Stimulated activated naive CD8-positive, alpha-beta T cell treated with anti-CD3 and anti-CD28 coated beads, Interleukin-15, Interleukin-2, amounts not matched to agents 100 U/mL and 50 U/mL, for 24 hours (primary cell): ENCODE results near the gene CDK1.
"Not testable (repeated sequence)": the region's sequence is repeated elsewhere in the genome, so short reads cannot be mapped to it uniquely, and the experiment has no call there.

Experiments
- ATAC-seq: fragments of 150-1000 bp; cut with Tn5 transposase; one replicate; pipeline ENCODE4 v1.10.0; 2021
- DNase-seq: peaks from one replicate; pipeline ENCODE4 v3.0.0; 2021

Gene CDK1

GRCh38 chr10:60816628-60817397 is 38.5 kb downstream of the CDK1 start:
- ATAC-seq = peak; percentile 46
- DNase-seq = peak; percentile 16

- DNase-seq = no peak
These were observed 39.1 kb downstream of the CDK1 start for GRCh38 chr10:60817398-60817805.

GRCh38 chr10:60818134-60818770 is 40.0 kb downstream of the CDK1 start:
- DNase-seq = no peak
- no peak for ATAC-seq

More at GRCh38 chr10:60817398-60817805, 39.1 kb downstream of the CDK1 start:
- ATAC-seq = no peak

DNA sequence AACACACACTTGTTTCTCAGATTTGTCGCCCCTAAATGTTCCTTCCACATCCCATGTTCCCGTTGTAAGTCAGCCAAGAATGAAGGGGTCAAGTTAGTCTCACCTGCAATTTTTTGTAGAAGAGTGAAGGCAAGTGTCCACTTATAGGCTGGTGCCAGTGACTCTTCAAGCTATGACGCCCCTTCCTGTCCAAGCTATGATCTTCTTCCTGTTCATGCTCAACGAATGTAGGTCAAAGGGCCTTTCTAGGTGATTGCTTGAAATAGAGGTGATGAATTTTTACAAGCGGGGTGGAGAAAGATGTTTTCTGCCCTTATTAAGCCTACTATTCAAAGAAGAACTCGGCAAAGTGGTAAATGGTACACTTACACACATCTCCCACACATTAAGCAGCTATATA is 41.0 kb downstream of the CDK1 start:
- DNase-seq = no peak

DNA sequence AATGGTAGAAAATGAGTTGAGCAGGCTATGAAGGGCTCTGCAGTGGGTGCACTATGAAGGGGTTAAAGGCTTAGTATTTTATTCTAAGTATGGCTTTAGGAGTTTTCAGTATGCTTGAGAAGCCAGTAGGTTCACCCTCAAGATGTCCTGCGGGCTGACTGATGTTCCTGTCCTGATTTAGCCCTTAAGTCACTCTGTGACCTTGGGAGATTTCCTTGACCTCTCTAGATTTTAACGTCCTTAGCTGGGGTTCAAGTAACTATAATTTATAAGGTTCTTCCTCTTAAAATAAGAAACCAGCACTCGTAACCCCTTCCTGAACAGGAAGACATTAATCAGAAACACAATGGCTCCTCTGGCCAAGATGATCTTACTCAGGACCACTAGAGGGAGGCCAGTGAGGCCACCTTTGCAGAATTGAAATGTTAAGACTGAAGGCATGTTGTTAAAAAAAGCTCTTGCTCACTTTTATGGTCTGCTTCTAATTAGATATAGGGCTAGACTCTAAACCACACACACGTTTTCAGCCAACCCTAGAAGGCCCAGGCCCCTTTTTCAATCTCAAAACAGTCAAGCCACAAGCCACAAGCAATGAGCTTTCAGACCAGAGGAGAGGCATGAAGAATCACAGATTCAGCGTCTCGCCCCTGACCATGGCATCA is 41.9 kb downstream of the CDK1 start:
- ATAC-seq = no peak
- no peak for DNase-seq

More for the DNA sequence above, 41.0 kb downstream of the CDK1 start:
- ATAC-seq = no peak

GRCh38 chr10:60821656-60822055 is 43.4 kb downstream of the CDK1 start:
- ATAC-seq (no peak), DNase-seq (no peak)

DNA sequence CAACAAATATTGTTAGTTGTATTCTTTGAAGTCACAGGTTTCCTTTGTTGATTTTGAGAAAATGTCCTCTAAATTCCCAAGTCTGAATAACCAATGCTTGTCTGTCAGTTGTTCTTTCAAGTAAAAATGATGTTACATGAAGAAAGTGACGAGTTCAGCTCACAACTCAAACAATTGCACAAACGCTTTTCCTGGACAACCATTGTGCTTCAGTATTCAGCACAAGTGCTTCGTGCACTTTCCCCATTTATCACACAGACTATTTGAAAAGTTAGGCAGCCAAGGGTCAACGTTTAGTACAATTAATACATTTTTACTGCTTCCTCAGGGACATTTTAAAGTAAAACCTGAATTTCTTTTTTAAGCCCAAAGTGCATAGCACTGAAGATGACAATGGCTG is 44.5 kb downstream of the CDK1 start:
- DNase-seq (no peak), ATAC-seq (no peak)

DNA sequence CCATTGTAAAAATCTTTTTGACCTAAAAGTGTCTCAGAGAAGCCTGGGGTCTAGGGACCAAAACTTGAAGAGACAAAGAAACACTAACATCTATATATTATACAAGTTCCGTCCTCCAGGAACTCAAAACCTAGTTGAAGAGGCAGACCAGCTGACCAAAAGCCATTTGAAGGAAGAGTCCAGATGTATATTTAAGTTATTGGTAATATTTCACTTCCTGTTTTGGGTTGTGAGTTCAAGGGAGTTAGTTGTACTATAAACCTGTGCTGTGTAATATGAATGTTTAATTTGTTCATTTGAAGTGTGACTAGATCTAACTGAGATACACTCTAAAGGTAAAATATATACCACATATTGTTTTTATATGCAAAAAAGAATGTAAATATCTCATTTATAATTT is 45.0 kb downstream of the CDK1 start:
- no peak for DNase-seq
- no peak for ATAC-seq

GRCh38 chr10:60825520-60825919 is 47.2 kb downstream of the CDK1 start:
- ATAC-seq = no peak
- no peak for DNase-seq

GRCh38 chr10:60827791-60828488 is 49.7 kb downstream of the CDK1 start:
- ATAC-seq (no peak), DNase-seq (no peak)

- DNase-seq (no peak), ATAC-seq (no peak)
These were observed 50.2 kb downstream of the CDK1 start for GRCh38 chr10:60828489-60828852.

- not testable (repeated sequence) for DNase-seq, ATAC-seq
These were observed 53.9 kb downstream of the CDK1 start for GRCh38 chr10:60832136-60832535.

DNA sequence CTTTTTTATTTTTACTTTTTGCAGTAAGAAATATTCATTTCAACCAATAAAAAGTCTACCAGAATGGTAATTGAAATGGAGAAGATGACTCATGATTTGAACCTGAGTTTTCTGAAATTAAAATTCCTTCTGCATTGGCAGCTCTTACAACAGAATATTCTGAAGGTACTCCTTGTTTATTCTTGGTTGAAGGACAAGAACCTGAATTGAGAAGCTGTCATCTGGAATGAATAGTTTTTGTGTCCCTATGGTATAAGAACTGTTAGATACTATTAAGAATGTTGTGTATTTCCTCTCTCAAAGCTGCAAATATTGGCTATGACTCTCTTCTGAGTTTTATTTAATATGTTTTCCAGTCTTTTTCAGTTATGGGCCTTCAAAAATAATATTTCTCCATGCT is 56.1 kb downstream of the CDK1 start:
- DNase-seq = no peak
- no peak for ATAC-seq

- DNase-seq = no peak
These were observed 56.8 kb downstream of the CDK1 start for GRCh38 chr10:60835049-60835448.

DNA sequence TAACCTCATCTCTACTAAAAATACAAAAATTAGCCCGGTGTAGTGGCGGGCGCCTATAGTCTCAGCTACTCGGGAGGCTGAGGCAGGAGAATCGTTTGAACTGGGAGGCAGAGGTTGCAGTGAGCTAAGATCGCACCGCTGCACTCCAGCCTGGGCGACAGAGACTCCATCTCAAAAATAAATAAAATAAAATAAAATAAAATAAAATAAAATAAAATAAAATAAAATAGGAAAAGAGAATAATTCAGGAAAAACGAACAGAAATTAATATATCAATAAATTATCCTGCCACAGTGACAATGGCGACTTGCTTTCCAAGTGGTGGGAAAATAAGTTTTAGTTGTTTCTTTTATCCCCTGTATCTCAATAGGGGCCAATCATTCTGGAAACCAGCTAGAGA is 62.9 kb downstream of the CDK1 start:
- ATAC-seq = not testable (repeated sequence)

More at GRCh38 chr10:60835049-60835448, 56.8 kb downstream of the CDK1 start:
- no peak for ATAC-seq

DNA sequence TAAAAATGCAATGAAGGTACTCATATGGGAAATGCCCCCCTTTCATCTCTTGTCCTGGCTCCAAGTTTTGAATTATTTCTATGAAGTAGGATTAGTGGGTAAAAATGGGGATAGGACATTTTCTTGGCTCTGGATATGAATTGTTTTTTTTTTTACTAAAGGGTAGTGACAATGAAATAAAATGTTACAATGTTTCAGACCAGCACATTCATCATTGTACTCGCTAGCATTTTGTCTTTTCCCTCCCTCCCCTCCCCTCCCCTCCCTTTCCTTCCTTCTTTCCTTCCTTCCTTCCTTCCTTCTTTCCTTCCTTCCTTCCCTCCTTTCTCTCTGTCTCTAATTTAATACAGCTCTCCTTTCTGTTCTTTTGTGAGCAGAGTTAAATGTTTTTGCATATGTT is 64.4 kb downstream of the CDK1 start:
- ATAC-seq (no peak), DNase-seq (no peak)

More for the DNA sequence above, 62.9 kb downstream of the CDK1 start:
- not testable (repeated sequence) for DNase-seq
